PFSK-1 (cell line): ENCODE data around the gene MYMX.

Experiments used
- FOXP2 ChIP-seq: optimal IDR thresholded peaks from 2 replicates; pipeline ENCODE3; 2011; ENCODE audit warnings: borderline replicate concordance, control low read depth, inconsistent platforms; ENCODE audit not compliant: insufficient read depth; ENCODE audit errors: extremely low read length, extremely low read depth
- POLR2AphosphoS5 ChIP-seq: IDR thresholded peaks from 2 replicates; pipeline ENCODE4 v1.6.1; 2012; ENCODE audit warnings: low read depth, mild to moderate bottlenecking, control low read depth, low read length, moderate library complexity
- REST ChIP-seq, 2 experiments: IDR thresholded peaks; 2 replicates each; pipeline versions ENCODE4 v1.6.1 to v1.8.0; 2011 to 2012; ENCODE audit warnings: low read depth in 2 of 2, low read length in 2 of 2, control low read depth in 1 of 2, inconsistent platforms in 1 of 2, mild to moderate bottlenecking in 1 of 2, moderate library complexity in 1 of 2; ENCODE audit not compliant: insufficient read depth in 1 of 2
- SIN3A ChIP-seq: IDR thresholded peaks from 2 replicates; pipeline ENCODE4 v1.6.1; 2012; ENCODE audit warnings: mild to moderate bottlenecking, low read length, moderate library complexity, borderline replicate concordance; ENCODE audit not compliant: insufficient read depth
- TAF1 ChIP-seq: IDR thresholded peaks from 2 replicates; pipeline ENCODE4 v1.6.1; 2012; ENCODE audit warnings: low read length, control low read depth, borderline replicate concordance; ENCODE audit not compliant: insufficient read depth

The MYMX gene

GRCh38 chr6:44180886-44181285 lies 35.8 kb upstream of the MYMX start:
- no peak for TF ChIP-seq REST (IDR thresholded peaks at IDR 0.05; ENCODE audit: insufficient read depth in 1 of 2, low read depth in 2 of 2, low read length in 2 of 2)
- no peak for TF ChIP-seq SIN3A
- TF ChIP-seq TAF1, result no peak
- no peak for TF ChIP-seq FOXP2
- TF ChIP-seq POLR2AphosphoS5, result no peak

GRCh38 chr6:44182911-44183390 lies 33.8 kb upstream of the MYMX start:
- TF ChIP-seq REST (IDR thresholded peaks at IDR 0.05; ENCODE audit: insufficient read depth in 1 of 2, low read depth in 2 of 2, low read length in 2 of 2) (no peak), TAF1 (no peak), SIN3A (no peak), POLR2AphosphoS5 (no peak), FOXP2 (no peak)

- no peak for TF ChIP-seq SIN3A
- no peak for TF ChIP-seq FOXP2
- TF ChIP-seq TAF1, result no peak
- no peak for TF ChIP-seq POLR2AphosphoS5
- TF ChIP-seq REST (IDR thresholded peaks at IDR 0.05; ENCODE audit: insufficient read depth in 1 of 2, low read depth in 2 of 2, low read length in 2 of 2), result no peak
These were observed 32.9 kb upstream of the MYMX start for GRCh38 chr6:44183783-44184182.

GRCh38 chr6:44185953-44186634 lies 30.6 kb upstream of the MYMX start:
- TF ChIP-seq FOXP2 (no peak), POLR2AphosphoS5 (no peak), TAF1 (no peak), REST (IDR thresholded peaks at IDR 0.05; ENCODE audit: insufficient read depth in 1 of 2, low read depth in 2 of 2, low read length in 2 of 2) (no peak), SIN3A (no peak)

- TF ChIP-seq FOXP2 (no peak), REST (IDR thresholded peaks at IDR 0.05; ENCODE audit: insufficient read depth in 1 of 2, low read depth in 2 of 2, low read length in 2 of 2) (no peak), SIN3A (no peak), POLR2AphosphoS5 (no peak), TAF1 (no peak)
These were observed 30.1 kb upstream of the MYMX start for GRCh38 chr6:44186635-44187025.
